ENCODE results near the gene TGFBR3L. TPM values are rescaled to one million over a fixed set of nuclear protein-coding genes. Genes with fewer than 3 reads are reported as not detected.

Gene TGFBR3L
- total and polyA plus RNA-seq, 5 donors from 2014 or later: 1.1 TPM; not detected in 4

GRCh38 chr19:7903244-7904073, 11.2 kb upstream of the TGFBR3L start, which contains the start of gene MAP2K7:
Gene MAP2K7 (plus strand): TSS chr19:7903877. CDS start chr19:7903945, 68 bp downstream.
- Mint-ChIP-seq H3K27ac (peak within 1 kb of the TSS; percentile 94 to 96 (median 96)), H3K4me1 (peaks cover 5 to 45% (median 18%) of the 10 kb centered on the region in 4 donors), H3K36me3 (peaks cover 6% of the 10 kb centered on the region), H3K4me3 (peak within 1 kb of the TSS; percentile 90 to 99 (median 94)), H3K27me3 (peaks cover 9% of the 10 kb centered on the region), H3K9me3 (peaks cover 0 to 9% (median 0%) of the 10 kb centered on the region in 7 donors)
- H3K27ac ChIP-seq (ENCODE audit: insufficient read depth, low read length, poor library complexity, severe bottlenecking): peak within 1 kb of the TSS; percentile 85
- H3K27me3 ChIP-seq (ENCODE audit: control insufficient read depth, insufficient read depth, low read length): no peaks in the 10 kb centered on the region
- peak within 1 kb of the TSS; percentile 77 for H3K4me3 ChIP-seq (ENCODE audit: low read depth, low read length)
- no peaks in the 10 kb centered on the region for H3K36me3 ChIP-seq (ENCODE audit: control insufficient read depth, insufficient read depth, low read length)
- H3K9me3 ChIP-seq (ENCODE audit: control insufficient read depth in 2 of 2, low read length in 2 of 2): no peaks in the 10 kb centered on the region
- ATAC-seq (ENCODE audit: low read depth in 2 of 2): peak; percentile 83 to 88
- peak; percentile 99 to 100 (median 100) for DNase-seq
- peaks cover 38% of the 10 kb centered on the region for H3K4me1 ChIP-seq (ENCODE audit: control insufficient read depth, insufficient read depth, low read length, poor library complexity, severe bottlenecking)

GRCh38 chr19:7904074-7905020, 10.3 kb upstream of the TGFBR3L start:
- peaks cover 5 to 45% (median 18%) of the 10 kb centered on the region in 4 donors for H3K4me1 Mint-ChIP-seq
- peaks cover 38% of the 10 kb centered on the region for H3K4me1 ChIP-seq (ENCODE audit: control insufficient read depth, insufficient read depth, low read length, poor library complexity, severe bottlenecking)
- H3K27me3 ChIP-seq (ENCODE audit: control insufficient read depth, insufficient read depth, low read length): no peaks in the 10 kb centered on the region
- H3K4me3 Mint-ChIP-seq: peak overlapping the region; percentile 89 to 99 (median 94)
- ATAC-seq (ENCODE audit: low read depth in 2 of 2) (peak; percentile 57 to 60), DNase-seq (peak; percentile 68 to 79 (median 75))
- H3K27ac ChIP-seq (ENCODE audit: insufficient read depth, low read length, poor library complexity, severe bottlenecking): peak overlapping the region; percentile 85
- peaks cover 6% of the 10 kb centered on the region for H3K36me3 Mint-ChIP-seq
- no peaks in the 10 kb centered on the region for H3K36me3 ChIP-seq (ENCODE audit: control insufficient read depth, insufficient read depth, low read length)
- no peaks in the 10 kb centered on the region for H3K9me3 ChIP-seq (ENCODE audit: control insufficient read depth in 2 of 2, low read length in 2 of 2)
- H3K27ac Mint-ChIP-seq: peak overlapping the region; percentile 88 to 96 (median 96)
- H3K4me3 ChIP-seq (ENCODE audit: low read depth, low read length): peak overlapping the region; percentile 61
- H3K27me3 Mint-ChIP-seq: peaks cover 9% of the 10 kb centered on the region
- peaks cover 0 to 9% (median 0%) of the 10 kb centered on the region in 7 donors for H3K9me3 Mint-ChIP-seq

- peak overlapping the region; percentile 88 to 96 (median 96) for H3K27ac Mint-ChIP-seq
- Histone ChIP-seq H3K4me1 (ENCODE audit: control insufficient read depth, insufficient read depth, low read length, poor library complexity, severe bottlenecking) (peaks cover 38% of the 10 kb centered on the region), H3K27me3 (ENCODE audit: control insufficient read depth, insufficient read depth, low read length) (no peaks in the 10 kb centered on the region), H3K27ac (ENCODE audit: insufficient read depth, low read length, poor library complexity, severe bottlenecking) (peak overlapping the region; percentile 85), H3K9me3 (ENCODE audit: control insufficient read depth in 2 of 2, low read length in 2 of 2) (no peaks in the 10 kb centered on the region), H3K36me3 (ENCODE audit: control insufficient read depth, insufficient read depth, low read length) (peaks cover 2% of the 10 kb centered on the region), H3K4me3 (ENCODE audit: low read depth, low read length) (peak overlapping the region; percentile 61)
- no peak for DNase-seq
- H3K4me1 Mint-ChIP-seq: peaks cover 5 to 45% (median 18%) of the 10 kb centered on the region in 4 donors
- H3K36me3 Mint-ChIP-seq: peaks cover 6% of the 10 kb centered on the region
- no peak for ATAC-seq (ENCODE audit: low read depth in 2 of 2)
- H3K4me3 Mint-ChIP-seq: peak overlapping the region; percentile 89 to 99 (median 94)
- peaks cover 9% of the 10 kb centered on the region for H3K27me3 Mint-ChIP-seq
- H3K9me3 Mint-ChIP-seq: peaks cover 0 to 9% (median 0%) of the 10 kb centered on the region in 7 donors
These were observed 9.4 kb upstream of the TGFBR3L start for GRCh38 chr19:7905268-7905667.

- Histone ChIP-seq H3K27me3 (ENCODE audit: control insufficient read depth, insufficient read depth, low read length) (no peaks in the 10 kb centered on the region), H3K36me3 (ENCODE audit: control insufficient read depth, insufficient read depth, low read length) (peaks cover 8% of the 10 kb centered on the region), H3K4me1 (ENCODE audit: control insufficient read depth, insufficient read depth, low read length, poor library complexity, severe bottlenecking) (peaks cover 38% of the 10 kb centered on the region), H3K4me3 (ENCODE audit: low read depth, low read length) (no peak overlapping the region), H3K9me3 (ENCODE audit: control insufficient read depth in 2 of 2, low read length in 2 of 2) (no peaks in the 10 kb centered on the region), H3K27ac (ENCODE audit: insufficient read depth, low read length, poor library complexity, severe bottlenecking) (no peak overlapping the region)
- Mint-ChIP-seq H3K36me3 (peaks cover 9% of the 10 kb centered on the region), H3K4me3 (peak overlapping the region; percentile 81 to 99 (median 88)), H3K27me3 (peaks cover 9% of the 10 kb centered on the region), H3K27ac (peak overlapping the region; percentile 75 to 96 (median 89)), H3K4me1 (peaks cover 5 to 45% (median 18%) of the 10 kb centered on the region in 4 donors), H3K9me3 (peaks cover 0 to 9% (median 0%) of the 10 kb centered on the region in 7 donors)
- ATAC-seq (ENCODE audit: low read depth in 2 of 2): no peak
- DNase-seq: no peak
These were observed 8.8 kb upstream of the TGFBR3L start for GRCh38 chr19:7905859-7906258.

GRCh38 chr19:7907122-7907521, 7.5 kb upstream of the TGFBR3L start:
- no peaks in the 10 kb centered on the region for H3K27me3 ChIP-seq (ENCODE audit: control insufficient read depth, insufficient read depth, low read length)
- DNase-seq (no peak), ATAC-seq (ENCODE audit: low read depth in 2 of 2) (no peak)
- Mint-ChIP-seq H3K4me1 (peaks cover 5 to 45% (median 18%) of the 10 kb centered on the region in 4 donors), H3K27me3 (peaks cover 9% of the 10 kb centered on the region), H3K9me3 (peaks cover 0 to 9% (median 0%) of the 10 kb centered on the region in 7 donors), H3K36me3 (peaks cover 15% of the 10 kb centered on the region), H3K27ac (no peak overlapping the region), H3K4me3 (peak overlapping the region in 1 of 4 donors; percentile 88)
- no peaks in the 10 kb centered on the region for H3K9me3 ChIP-seq (ENCODE audit: control insufficient read depth in 2 of 2, low read length in 2 of 2)
- peaks cover 18% of the 10 kb centered on the region for H3K36me3 ChIP-seq (ENCODE audit: control insufficient read depth, insufficient read depth, low read length)
- peaks cover 38% of the 10 kb centered on the region for H3K4me1 ChIP-seq (ENCODE audit: control insufficient read depth, insufficient read depth, low read length, poor library complexity, severe bottlenecking)
- H3K4me3 ChIP-seq (ENCODE audit: low read depth, low read length): no peak overlapping the region
- H3K27ac ChIP-seq (ENCODE audit: insufficient read depth, low read length, poor library complexity, severe bottlenecking): no peak overlapping the region

GRCh38 chr19:7907544-7907943, 7.1 kb upstream of the TGFBR3L start:
- H3K4me1 ChIP-seq (ENCODE audit: control insufficient read depth, insufficient read depth, low read length, poor library complexity, severe bottlenecking): peaks cover 38% of the 10 kb centered on the region
- H3K9me3 Mint-ChIP-seq: peaks cover 0 to 9% (median 0%) of the 10 kb centered on the region in 7 donors
- H3K27ac Mint-ChIP-seq: no peak overlapping the region
- DNase-seq (no peak), ATAC-seq (ENCODE audit: low read depth in 2 of 2) (no peak)
- peaks cover 9% of the 10 kb centered on the region for H3K27me3 Mint-ChIP-seq
- H3K36me3 Mint-ChIP-seq: peaks cover 16% of the 10 kb centered on the region
- peaks cover 5 to 43% (median 18%) of the 10 kb centered on the region in 4 donors for H3K4me1 Mint-ChIP-seq
- H3K27ac ChIP-seq (ENCODE audit: insufficient read depth, low read length, poor library complexity, severe bottlenecking): no peak overlapping the region
- peaks cover 19% of the 10 kb centered on the region for H3K36me3 ChIP-seq (ENCODE audit: control insufficient read depth, insufficient read depth, low read length)
- peak overlapping the region in 2 of 4 donors; percentile 52 to 75 for H3K4me3 Mint-ChIP-seq
- no peak overlapping the region for H3K4me3 ChIP-seq (ENCODE audit: low read depth, low read length)
- no peaks in the 10 kb centered on the region for H3K27me3 ChIP-seq (ENCODE audit: control insufficient read depth, insufficient read depth, low read length)
- H3K9me3 ChIP-seq (ENCODE audit: control insufficient read depth in 2 of 2, low read length in 2 of 2): no peaks in the 10 kb centered on the region

GRCh38 chr19:7908078-7908699, 6.4 kb upstream of the TGFBR3L start:
- H3K36me3 Mint-ChIP-seq: peaks cover 20% of the 10 kb centered on the region
- H3K4me1 Mint-ChIP-seq: peaks cover 4 to 38% (median 17%) of the 10 kb centered on the region in 4 donors
- Histone ChIP-seq H3K4me3 (ENCODE audit: low read depth, low read length) (no peak overlapping the region), H3K4me1 (ENCODE audit: control insufficient read depth, insufficient read depth, low read length, poor library complexity, severe bottlenecking) (peaks cover 31% of the 10 kb centered on the region), H3K36me3 (ENCODE audit: control insufficient read depth, insufficient read depth, low read length) (peaks cover 19% of the 10 kb centered on the region), H3K27ac (ENCODE audit: insufficient read depth, low read length, poor library complexity, severe bottlenecking) (no peak overlapping the region), H3K27me3 (ENCODE audit: control insufficient read depth, insufficient read depth, low read length) (no peaks in the 10 kb centered on the region), H3K9me3 (ENCODE audit: control insufficient read depth in 2 of 2, low read length in 2 of 2) (no peaks in the 10 kb centered on the region)
- peaks cover 0 to 8% (median 0%) of the 10 kb centered on the region in 7 donors for H3K9me3 Mint-ChIP-seq
- peaks cover 6% of the 10 kb centered on the region for H3K27me3 Mint-ChIP-seq
- H3K4me3 Mint-ChIP-seq: peak overlapping the region in 2 of 4 donors; percentile 27 to 52
- DNase-seq: no peak
- no peak for ATAC-seq (ENCODE audit: low read depth in 2 of 2)
- H3K27ac Mint-ChIP-seq: no peak overlapping the region

All from CD4-positive, CD25-positive, alpha-beta regulatory T cell (primary cell).